DMS79 (cell line): ENCODE measurements around the gene TIMM17A.

ENCODE experiments used
- DNase-seq: peaks from one replicate; lab custom pipeline; 2025; lab: John Stamatoyannopoulos, UW

Gene TIMM17A

GRCh38 chr1:201983380-201983805 lies 28.1 kb downstream of the TIMM17A start:
- DNase-seq = no peak

GRCh38 chr1:201984446-201984845 lies 29.1 kb downstream of the TIMM17A start:
- no peak for DNase-seq

GRCh38 chr1:201985355-201985754 lies 30.1 kb downstream of the TIMM17A start:
- no peak for DNase-seq

- DNase-seq = no peak
Observed at GRCh38 chr1:201988601-201989000, 33.3 kb downstream of the TIMM17A start.

- no peak for DNase-seq
Observed at GRCh38 chr1:201989354-201990128, 34.2 kb downstream of the TIMM17A start.

GRCh38 chr1:201990427-201990826 lies 35.1 kb downstream of the TIMM17A start:
- no peak for DNase-seq

- peak; percentile 56 for DNase-seq
Observed at GRCh38 chr1:201999625-202000238, 44.4 kb downstream of the TIMM17A start.

- DNase-seq = no peak
Observed at GRCh38 chr1:202002507-202002906, 47.2 kb downstream of the TIMM17A start.

- no peak for DNase-seq
Observed at GRCh38 chr1:202004711-202005110, 49.4 kb downstream of the TIMM17A start.

- no peak for DNase-seq
Observed at GRCh38 chr1:202005958-202006357, 50.7 kb downstream of the TIMM17A start.

- DNase-seq = no peak
Observed at GRCh38 chr1:202007304-202007703, 52.0 kb downstream of the TIMM17A start.

- peak; percentile 92 for DNase-seq
Observed at GRCh38 chr1:202007805-202008489, 52.6 kb downstream of the TIMM17A start.

- DNase-seq = peak; percentile 82
Observed at GRCh38 chr1:202009326-202010179, 54.2 kb downstream of the TIMM17A start.

GRCh38 chr1:202010180-202011015 lies 55.1 kb downstream of the TIMM17A start, which contains the start of gene ELF3:
TSS of gene ELF3 (plus strand) at chr1:202010587. CDS start at chr1:202011137, 550 bp downstream.
- DNase-seq = peak; percentile 98

GRCh38 chr1:202011994-202012393 lies 56.7 kb downstream of the TIMM17A start:
- DNase-seq = peak; percentile 4

- DNase-seq = no peak
Observed at GRCh38 chr1:202012544-202013478, 57.5 kb downstream of the TIMM17A start.

- no peak for DNase-seq
Observed at GRCh38 chr1:202013603-202014002, 58.3 kb downstream of the TIMM17A start.

- DNase-seq = no peak
Observed at GRCh38 chr1:202014060-202014459, 58.8 kb downstream of the TIMM17A start.

- no peak for DNase-seq
Observed at GRCh38 chr1:202014915-202015661, 59.8 kb downstream of the TIMM17A start.
